ENCODE results near the gene PKP4.
A peak's percentile ranks its signal among the peaks of the same experiment; 100 is the strongest.

Gene PKP4

DNA sequence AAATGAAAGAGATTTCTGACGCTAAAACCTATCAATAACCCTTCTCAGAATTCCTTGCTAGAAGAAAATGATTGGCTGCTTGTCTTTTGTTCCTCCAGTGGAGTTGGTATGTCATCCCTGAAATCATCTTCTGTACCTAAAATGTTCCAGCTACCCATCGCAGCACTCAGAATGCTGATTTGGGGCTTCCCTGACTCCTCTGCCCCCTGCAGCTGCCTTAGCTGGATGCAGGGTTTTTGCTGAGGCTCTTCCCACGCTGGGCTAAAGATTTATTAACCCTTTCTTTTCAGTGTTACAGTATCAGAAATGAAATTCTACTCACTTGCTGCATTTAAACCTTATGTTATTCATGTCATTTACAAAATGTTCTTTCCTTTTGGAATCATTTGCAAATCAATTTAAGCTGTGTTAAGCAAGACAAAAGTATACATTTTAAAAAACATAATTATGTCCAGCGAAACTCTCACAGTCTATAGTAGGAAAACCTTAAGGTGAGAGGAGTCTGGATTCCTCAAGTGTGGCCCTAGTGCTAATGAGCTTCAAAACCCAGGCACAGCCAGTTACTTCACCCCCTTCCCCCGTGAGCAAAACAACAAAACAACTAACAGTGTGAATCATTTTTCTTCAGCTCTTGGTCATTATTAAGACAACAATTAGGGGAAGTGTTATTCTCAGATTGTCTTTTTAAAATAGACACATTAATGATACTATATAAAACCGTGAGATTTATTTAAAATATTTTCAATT is 32.8 kb downstream of the PKP4 start:
- DNase-seq (ENCODE audit: extremely low spot score), result peak; percentile 27
- POLR2A ChIA-PET, result no interaction called here
- TF ChIP-seq ARNT (IDR thresholded peaks at IDR 0.05) (no peak), LEF1 (IDR thresholded peaks at IDR 0.05; ENCODE audit: borderline replicate concordance) (no peak), NFRKB (IDR thresholded peaks at IDR 0.05) (no peak), HDGF (IDR thresholded peaks at IDR 0.05; ENCODE audit: borderline replicate concordance) (no peak), SP1 (IDR thresholded peaks at IDR 0.05) (no peak), FOXA1 (IDR thresholded peaks at IDR 0.05) (no peak), CTBP1 (IDR thresholded peaks at IDR 0.05; ENCODE audit: borderline replicate concordance) (no peak), FOXK2 (IDR thresholded peaks at IDR 0.05) (no peak), SUZ12 (IDR thresholded peaks at IDR 0.05) (no peak), ELF4 (IDR thresholded peaks at IDR 0.05) (no peak), TARDBP (IDR thresholded peaks at IDR 0.05) (no peak), L3MBTL2 (conservative IDR thresholded peaks at IDR 0.05) (no peak), FOXM1 (IDR thresholded peaks at IDR 0.05; ENCODE audit: borderline replicate concordance) (no peak), BHLHE40 (IDR thresholded peaks at IDR 0.05; ENCODE audit: borderline replicate concordance) (no peak), PKNOX1 (IDR thresholded peaks at IDR 0.05) (no peak), ZNF384 (IDR thresholded peaks at IDR 0.05) (no peak)
- CTCF ChIA-PET, result interaction anchor here (0.5 kb wide), 1 partner anchor 465 kb away, joined by 4 read pairs; no protein-coding TSS in a partner anchor

GRCh38 chr2:158491072-158491471 is 34.3 kb downstream of the PKP4 start:
- TF ChIP-seq HDGF (IDR thresholded peaks at IDR 0.05; ENCODE audit: borderline replicate concordance) (no peak), L3MBTL2 (conservative IDR thresholded peaks at IDR 0.05) (no peak), FOXK2 (IDR thresholded peaks at IDR 0.05) (no peak), SUZ12 (IDR thresholded peaks at IDR 0.05) (no peak), PKNOX1 (IDR thresholded peaks at IDR 0.05) (no peak), ARNT (IDR thresholded peaks at IDR 0.05) (no peak), BHLHE40 (IDR thresholded peaks at IDR 0.05; ENCODE audit: borderline replicate concordance) (no peak), ELF4 (IDR thresholded peaks at IDR 0.05) (no peak), TARDBP (IDR thresholded peaks at IDR 0.05) (no peak), SP1 (IDR thresholded peaks at IDR 0.05) (no peak), ZNF384 (IDR thresholded peaks at IDR 0.05) (no peak), LEF1 (IDR thresholded peaks at IDR 0.05; ENCODE audit: borderline replicate concordance) (no peak), FOXM1 (IDR thresholded peaks at IDR 0.05; ENCODE audit: borderline replicate concordance) (no peak)
- CTCF ChIA-PET, result interaction anchor here (0.6 kb wide), 1 partner anchor 595 kb away, joined by 4 read pairs; no protein-coding TSS in a partner anchor
- POLR2A ChIA-PET, result no interaction called here
- DNase-seq (ENCODE audit: extremely low spot score), result no peak

- ChIA-PET CTCF (no interaction called here), POLR2A (no interaction called here)
- no peak for DNase-seq (ENCODE audit: extremely low spot score)
- TF ChIP-seq ARNT (IDR thresholded peaks at IDR 0.05) (no peak), SUZ12 (IDR thresholded peaks at IDR 0.05) (no peak), SP1 (IDR thresholded peaks at IDR 0.05) (no peak), ELF4 (IDR thresholded peaks at IDR 0.05) (no peak), ZNF384 (IDR thresholded peaks at IDR 0.05) (no peak), FOXA1 (IDR thresholded peaks at IDR 0.05) (no peak), CTBP1 (IDR thresholded peaks at IDR 0.05; ENCODE audit: borderline replicate concordance) (no peak), TARDBP (IDR thresholded peaks at IDR 0.05) (no peak), L3MBTL2 (conservative IDR thresholded peaks at IDR 0.05) (no peak), FOXK2 (IDR thresholded peaks at IDR 0.05) (no peak), HDGF (IDR thresholded peaks at IDR 0.05; ENCODE audit: borderline replicate concordance) (no peak), FOXM1 (IDR thresholded peaks at IDR 0.05; ENCODE audit: borderline replicate concordance) (no peak), LEF1 (IDR thresholded peaks at IDR 0.05; ENCODE audit: borderline replicate concordance) (no peak)
Measured at GRCh38 chr2:158493458-158493857, 36.7 kb downstream of the PKP4 start.

DNA sequence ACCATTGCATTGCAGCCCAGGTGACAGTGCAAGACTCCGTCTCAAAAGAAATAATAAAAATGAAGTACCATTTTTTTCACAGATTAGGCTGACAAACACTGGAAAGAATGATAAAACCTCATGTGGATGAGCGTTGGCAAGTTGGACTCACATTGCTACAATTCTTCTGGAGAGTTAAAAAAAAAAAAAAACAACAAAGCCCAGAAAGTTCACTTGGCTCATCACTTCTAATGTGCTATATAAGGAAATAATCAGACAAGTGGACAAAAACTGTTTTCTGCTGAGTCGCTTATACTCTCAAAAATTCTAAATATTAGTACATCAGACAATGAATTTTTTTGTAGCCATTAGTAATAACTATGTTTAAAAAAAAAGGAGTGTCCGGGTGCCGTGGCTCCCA is 38.4 kb downstream of the PKP4 start:
- ChIA-PET POLR2A (no interaction called here), CTCF (no interaction called here)
- TF ChIP-seq SUZ12 (IDR thresholded peaks at IDR 0.05) (no peak), L3MBTL2 (conservative IDR thresholded peaks at IDR 0.05) (no peak), FOXM1 (IDR thresholded peaks at IDR 0.05; ENCODE audit: borderline replicate concordance) (no peak), ELF4 (IDR thresholded peaks at IDR 0.05) (no peak), LEF1 (IDR thresholded peaks at IDR 0.05; ENCODE audit: borderline replicate concordance) (no peak), CTBP1 (IDR thresholded peaks at IDR 0.05; ENCODE audit: borderline replicate concordance) (no peak)
- no peak for DNase-seq (ENCODE audit: extremely low spot score)

GRCh38 chr2:158496986-158497385 is 40.2 kb downstream of the PKP4 start:
- no peak for TF ChIP-seq FOXM1 (IDR thresholded peaks at IDR 0.05; ENCODE audit: borderline replicate concordance)
- no peak for TF ChIP-seq ELF4 (IDR thresholded peaks at IDR 0.05)
- no peak for TF ChIP-seq FOXA1 (IDR thresholded peaks at IDR 0.05)
- no peak for TF ChIP-seq ARNT (IDR thresholded peaks at IDR 0.05)
- no peak for TF ChIP-seq L3MBTL2 (conservative IDR thresholded peaks at IDR 0.05)
- no peak for TF ChIP-seq NFRKB (IDR thresholded peaks at IDR 0.05)
- ChIA-PET CTCF (no interaction called here), POLR2A (no interaction called here)
- no peak for DNase-seq (ENCODE audit: extremely low spot score)

DNA sequence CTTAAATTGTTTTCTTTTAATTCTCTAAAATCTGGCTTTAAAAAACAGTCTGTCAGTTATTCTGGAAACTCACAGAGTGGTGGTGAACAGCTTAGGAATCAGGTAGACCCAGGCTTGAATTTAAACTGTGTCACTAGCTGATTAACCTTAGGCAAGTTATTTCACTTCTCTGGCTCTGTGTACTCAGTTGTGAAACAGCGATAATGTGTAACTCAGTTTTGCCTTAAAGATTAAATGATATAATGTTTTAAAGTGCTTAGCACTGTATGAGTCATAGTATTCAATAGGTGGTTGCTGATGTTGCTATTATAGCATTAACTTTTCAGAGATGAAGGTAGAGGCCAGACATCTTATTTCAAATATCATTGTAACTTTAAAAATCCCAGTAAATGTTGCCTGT is 40.7 kb downstream of the PKP4 start:
- TF ChIP-seq TARDBP (IDR thresholded peaks at IDR 0.05), result no peak
- TF ChIP-seq CTBP1 (IDR thresholded peaks at IDR 0.05; ENCODE audit: borderline replicate concordance), result no peak
- no peak for TF ChIP-seq LEF1 (IDR thresholded peaks at IDR 0.05; ENCODE audit: borderline replicate concordance)
- CTCF ChIA-PET, result no interaction called here
- POLR2A ChIA-PET, result no interaction called here
- no peak for DNase-seq (ENCODE audit: extremely low spot score)
